Measurements from ENCODE around the gene HES3. TPM values are rescaled to one million over a fixed set of nuclear protein-coding genes. Genes with fewer than 3 reads are reported as not detected.

Gene HES3
- total RNA-seq, 1 experiment from 2014 or later, result not detected

DNA sequence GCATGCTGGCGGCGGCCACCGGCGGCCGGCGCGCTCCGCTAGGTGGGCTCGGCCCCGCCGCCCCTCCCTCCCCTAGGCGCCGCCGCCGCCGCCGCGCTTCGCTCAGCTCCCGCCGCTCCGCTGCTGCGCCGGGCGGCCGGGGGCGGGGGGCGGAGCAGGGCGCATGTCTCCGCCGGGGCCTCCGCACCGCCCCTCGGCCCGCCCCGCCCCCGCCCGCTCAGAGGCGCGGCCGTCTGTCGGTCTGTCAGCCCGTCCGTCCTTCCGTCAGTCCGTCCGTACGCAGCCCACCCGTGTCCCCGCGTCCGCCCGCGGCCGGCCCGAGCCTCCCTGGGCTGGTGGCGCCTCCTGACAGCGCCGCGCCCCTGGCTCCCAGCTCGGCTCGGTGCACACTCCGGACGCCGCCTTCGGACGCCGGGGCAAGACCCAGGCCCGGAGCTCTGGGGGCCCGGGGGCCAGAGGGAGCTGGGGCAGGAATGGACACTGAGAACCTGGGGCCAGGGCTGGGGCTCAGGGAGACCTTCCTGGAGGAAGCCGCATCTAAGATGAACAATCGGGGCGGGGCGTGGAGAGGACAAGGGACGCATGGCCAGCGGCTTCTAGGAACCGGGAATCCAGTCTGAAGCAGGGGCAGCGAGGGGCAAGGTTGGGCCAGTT lies 17.1 kb downstream of the HES3 start, which contains the start of gene GPR153:
Gene GPR153, minus strand, starts transcription at position 138 of the 654 bp plus-strand sequence. CDS start 6,193 bp downstream, outside the sequence.
- no peaks in the 10 kb centered on the region; a peak in 1 of 4 replicates for H3K36me3 ChIP-seq (ENCODE audit: control insufficient read depth in 1 of 2, insufficient read depth in 2 of 2, low read length in 2 of 2)
- peak within 1 kb of the TSS; percentile 52 for H3K9ac ChIP-seq (ENCODE audit: low read length)
- H2AFZ ChIP-seq (ENCODE audit: low read depth, low read length, poor library complexity, severe bottlenecking), result peak within 1 kb of the TSS; percentile 35
- H3K4me3 ChIP-seq (replicated peaks in 1 of 2; ENCODE audit: low read depth in 1 of 2, low read length in 2 of 2), result peak within 1 kb of the TSS; percentile 52 to 65
- H3K27ac ChIP-seq (ENCODE audit: low read depth, low read length), result peak within 1 kb of the TSS; percentile 61; the same call in 1 of the 2 replicates
- TF ChIP-seq CBX3 (IDR thresholded peaks at IDR 0.05; ENCODE audit: low read depth), result no peak
- TF ChIP-seq SRF (IDR thresholded peaks at IDR 0.05; ENCODE audit: low read depth), result no peak
- TF ChIP-seq, protein P1, sequence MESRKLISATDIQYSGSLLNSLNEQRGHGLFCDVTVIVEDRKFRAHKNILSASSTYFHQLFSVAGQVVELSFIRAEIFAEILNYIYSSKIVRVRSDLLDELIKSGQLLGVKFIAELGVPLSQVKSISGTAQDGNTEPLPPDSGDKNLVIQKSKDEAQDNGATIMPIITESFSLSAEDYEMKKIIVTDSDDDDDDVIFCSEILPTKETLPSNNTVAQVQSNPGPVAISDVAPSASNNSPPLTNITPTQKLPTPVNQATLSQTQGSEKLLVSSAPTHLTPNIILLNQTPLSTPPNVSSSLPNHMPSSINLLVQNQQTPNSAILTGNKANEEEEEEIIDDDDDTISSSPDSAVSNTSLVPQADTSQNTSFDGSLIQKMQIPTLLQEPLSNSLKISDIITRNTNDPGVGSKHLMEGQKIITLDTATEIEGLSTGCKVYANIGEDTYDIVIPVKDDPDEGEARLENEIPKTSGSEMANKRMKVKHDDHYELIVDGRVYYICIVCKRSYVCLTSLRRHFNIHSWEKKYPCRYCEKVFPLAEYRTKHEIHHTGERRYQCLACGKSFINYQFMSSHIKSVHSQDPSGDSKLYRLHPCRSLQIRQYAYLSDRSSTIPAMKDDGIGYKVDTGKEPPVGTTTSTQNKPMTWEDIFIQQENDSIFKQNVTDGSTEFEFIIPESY (IDR thresholded peaks at IDR 0.05; ENCODE audit: extremely low read depth, insufficient replicate concordance, low read length), result no peak
- TF ChIP-seq FOSL1 (IDR thresholded peaks at IDR 0.05; ENCODE audit: low read depth), result no peak
- TF ChIP-seq, protein P2, sequence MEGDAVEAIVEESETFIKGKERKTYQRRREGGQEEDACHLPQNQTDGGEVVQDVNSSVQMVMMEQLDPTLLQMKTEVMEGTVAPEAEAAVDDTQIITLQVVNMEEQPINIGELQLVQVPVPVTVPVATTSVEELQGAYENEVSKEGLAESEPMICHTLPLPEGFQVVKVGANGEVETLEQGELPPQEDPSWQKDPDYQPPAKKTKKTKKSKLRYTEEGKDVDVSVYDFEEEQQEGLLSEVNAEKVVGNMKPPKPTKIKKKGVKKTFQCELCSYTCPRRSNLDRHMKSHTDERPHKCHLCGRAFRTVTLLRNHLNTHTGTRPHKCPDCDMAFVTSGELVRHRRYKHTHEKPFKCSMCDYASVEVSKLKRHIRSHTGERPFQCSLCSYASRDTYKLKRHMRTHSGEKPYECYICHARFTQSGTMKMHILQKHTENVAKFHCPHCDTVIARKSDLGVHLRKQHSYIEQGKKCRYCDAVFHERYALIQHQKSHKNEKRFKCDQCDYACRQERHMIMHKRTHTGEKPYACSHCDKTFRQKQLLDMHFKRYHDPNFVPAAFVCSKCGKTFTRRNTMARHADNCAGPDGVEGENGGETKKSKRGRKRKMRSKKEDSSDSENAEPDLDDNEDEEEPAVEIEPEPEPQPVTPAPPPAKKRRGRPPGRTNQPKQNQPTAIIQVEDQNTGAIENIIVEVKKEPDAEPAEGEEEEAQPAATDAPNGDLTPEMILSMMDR (IDR thresholded peaks at IDR 0.05 in 2 of 3, conservative IDR thresholded peaks at IDR 0.05 in 1 of 3; ENCODE audit: borderline replicate concordance in 1 of 3, insufficient read depth in 1 of 3, low read depth in 2 of 3, low read length in 2 of 3), result no peak
- no peak for TF ChIP-seq TCF7L2 (IDR thresholded peaks at IDR 0.05; ENCODE audit: borderline replicate concordance, extremely low read depth, insufficient read depth, insufficient read length)
- no peak for TF ChIP-seq JUND (IDR thresholded peaks at IDR 0.05)
- TF ChIP-seq ZFX (IDR thresholded peaks at IDR 0.05), result no peak
- no peak for TF ChIP-seq REST (IDR thresholded peaks at IDR 0.05; ENCODE audit: low read depth)
- TF ChIP-seq, protein P3, sequence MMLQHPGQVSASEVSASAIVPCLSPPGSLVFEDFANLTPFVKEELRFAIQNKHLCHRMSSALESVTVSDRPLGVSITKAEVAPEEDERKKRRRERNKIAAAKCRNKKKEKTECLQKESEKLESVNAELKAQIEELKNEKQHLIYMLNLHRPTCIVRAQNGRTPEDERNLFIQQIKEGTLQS (IDR thresholded peaks at IDR 0.05), result no peak
- TF ChIP-seq ZNF274 (IDR thresholded peaks at IDR 0.05; ENCODE audit: low read depth, low read length), result no peak
- TF ChIP-seq RAD21 (IDR thresholded peaks at IDR 0.05; ENCODE audit: low read depth), result no peak
- no peak for TF ChIP-seq ELF1 (IDR thresholded peaks at IDR 0.05; ENCODE audit: borderline replicate concordance, low read depth)
- TF ChIP-seq SIN3A (IDR thresholded peaks at IDR 0.05; ENCODE audit: low read depth), result no peak
- no peak for TF ChIP-seq EZH2 (IDR thresholded peaks at IDR 0.05)
- TF ChIP-seq SP1 (IDR thresholded peaks at IDR 0.05; ENCODE audit: low read depth), result no peak
- TF ChIP-seq EGR1 (IDR thresholded peaks at IDR 0.05; ENCODE audit: low read depth), result no peak
- TF ChIP-seq YY1 (IDR thresholded peaks at IDR 0.05; ENCODE audit: extremely low read depth, insufficient replicate concordance, low read depth, low read length), result no peak
- no peak for TF ChIP-seq MAX (IDR thresholded peaks at IDR 0.05)
- CTCF ChIA-PET, result no interaction called here
- peak within 1 kb of the TSS; percentile 89 for H3K4me2 ChIP-seq (ENCODE audit: low read length)
- peaks cover 11 to 26% of the 10 kb centered on the region in 2 experiments; a peak in 2 of 4 replicates for H3K4me1 ChIP-seq (ENCODE audit: control insufficient read depth in 1 of 2, insufficient read depth in 2 of 2, low read length in 2 of 2)
- POLR2A ChIA-PET, result no interaction called here
- no TSS peak for BruUV-seq (replicated peaks)
- DNase-seq (ENCODE audit: low read depth, low spot score), result no peak
- H3K27me3 ChIP-seq (ENCODE audit: insufficient read depth, low read length), result no peaks in the 10 kb centered on the region
- no peaks in the 10 kb centered on the region for H3K9me2 ChIP-seq (ENCODE audit: insufficient read depth)
- peak; percentile 72 for ATAC-seq
- RAD21 ChIA-PET (ENCODE audit: low non-redundant PET in 1 of 2, low total read pairs in 2 of 2, uncharacterized antibody in 2 of 2, unreplicated experiment in 2 of 2), result no interaction called here
- H4K20me1 ChIP-seq (ENCODE audit: insufficient read depth), result no peaks in the 10 kb centered on the region
- H3K9me3 ChIP-seq (ENCODE audit: control insufficient read depth in 1 of 2, insufficient read depth in 1 of 2, low read depth in 1 of 2, low read length in 2 of 2), result no peaks in the 10 kb centered on the region
- H3K79me2 ChIP-seq (ENCODE audit: insufficient read depth, low read length), result no peaks in the 10 kb centered on the region
- intact Hi-C loops (cut with micrococcal nuclease), result no loop called here
